Neural progenitor cell (in vitro differentiated cells): ENCODE results near the gene SNX21. TPM values are rescaled to one million over a fixed set of nuclear protein-coding genes. Genes with fewer than 3 reads are reported as not detected.
A peak's percentile ranks its signal among the peaks of the same experiment; 100 is the strongest.

Experiments used
- DNase-seq: peaks from one replicate; pipeline ENCODE4 v3.0.0-alpha.2; 2016; ENCODE audit warnings: low spot score
- H2AFZ ChIP-seq: fragments of 200-600 bp; sonication (generic); replicated peaks from 2 replicates; pipeline ENCODE4 v1.6.1; 2016; ENCODE audit warnings: antibody characterized with exemption
- H3F3A ChIP-seq: fragments of 200-600 bp; sonication (generic); 2 replicates; pipeline ENCODE4 v1.6.1; 2016; ENCODE audit warnings: antibody characterized with exemption, low read depth
- H3K27ac ChIP-seq: fragments of 200-600 bp; sonication (generic); 2 replicates; pipeline ENCODE4 v1.5.1; 2016; ENCODE audit warnings: mild to moderate bottlenecking
- H3K27me3 ChIP-seq: fragments of 200-600 bp; sonication (generic); 2 replicates; pipeline ENCODE4 v1.6.1; 2016; ENCODE audit warnings: mild to moderate bottlenecking, moderate library complexity
- H3K36me3 ChIP-seq: fragments of 200-600 bp; sonication (generic); 2 replicates; pipeline ENCODE4 v1.5.1; 2016
- H3K4me1 ChIP-seq: fragments of 200-600 bp; sonication (generic); 2 replicates; pipeline ENCODE4 v1.6.1; 2016; ENCODE audit warnings: mixed run types
- H3K4me2 ChIP-seq: fragments of 200-600 bp; sonication (generic); 2 replicates; pipeline ENCODE4 v1.6.1; 2016
- H3K4me3 ChIP-seq: fragments of 200-600 bp; sonication (generic); 2 replicates; pipeline ENCODE4 v1.5.1; 2016
- H3K79me2 ChIP-seq: fragments of 200-600 bp; sonication (generic); 2 replicates; pipeline ENCODE4 v1.6.1; 2016; ENCODE audit warnings: low read depth
- H3K9ac ChIP-seq: fragments of 200-600 bp; sonication (generic); 2 replicates; pipeline ENCODE4 v1.6.1; 2016
- H3K9me3 ChIP-seq: fragments of 200-600 bp; sonication (generic); 2 replicates; pipeline ENCODE4 v1.5.1; 2016; ENCODE audit warnings: low read depth
- H4K20me1 ChIP-seq: fragments of 200-600 bp; sonication (generic); 2 replicates; pipeline ENCODE4 v1.6.1; 2016; ENCODE audit warnings: low read depth
- H3K27ac Mint-ChIP-seq: 3 replicates; pipeline ENCODE4 v1.8.0; 2021; ENCODE audit warnings: mixed read lengths
- H3K27me3 Mint-ChIP-seq: 2 replicates; pipeline ENCODE4 v1.8.0; 2022; ENCODE audit warnings: low read depth, mild to moderate bottlenecking, inconsistent platforms, moderate library complexity, mixed read lengths; ENCODE audit not compliant: insufficient read depth
- H3K36me3 Mint-ChIP-seq: 3 replicates; pipeline ENCODE4 v1.8.0; 2021; ENCODE audit warnings: mixed read lengths
- H3K4me1 Mint-ChIP-seq: 3 replicates; pipeline ENCODE4 v1.8.0; 2021; ENCODE audit warnings: mixed read lengths
- H3K4me3 Mint-ChIP-seq: 3 replicates; pipeline ENCODE4 v1.8.0; 2021; ENCODE audit warnings: mild to moderate bottlenecking, moderate library complexity, mixed read lengths
- H3K9me3 Mint-ChIP-seq: 3 replicates; pipeline ENCODE4 v1.8.0; 2020; ENCODE audit warnings: mixed read lengths
- CTCF ChIP-seq: fragments of 200-600 bp; sonication (generic); IDR thresholded peaks from 2 replicates; pipeline ENCODE4 v1.5.1; 2017; ENCODE audit warnings: antibody characterized with exemption, mild to moderate bottlenecking
- EZH2 ChIP-seq: fragments of 200-600 bp; sonication (generic); IDR thresholded peaks from 2 replicates; pipeline ENCODE4 v1.6.1; 2017; ENCODE audit warnings: antibody characterized with exemption, mild to moderate bottlenecking, moderate library complexity
- EZH2phosphoT487 ChIP-seq: fragments of 200-600 bp; sonication (generic); IDR thresholded peaks from 2 replicates; pipeline ENCODE4 v1.6.1; 2017; ENCODE audit warnings: antibody characterized with exemption
- total RNA-seq: library from RNA; depleted of rRNA; stranded (reverse); fragments of >200 nt; gene quantifications from 2 replicates; pipeline ENCODE4 v1.2.3, GENCODE V29; 2015; ENCODE audit warnings: low replicate concordance

The SNX21 gene
- total RNA-seq, 1 donor from 2014 or later: 12.2 TPM

- no peak overlapping the region for H3K4me3 Mint-ChIP-seq
- H3K27ac Mint-ChIP-seq: no peak overlapping the region
- peaks cover 11% of the 10 kb centered on the region for H3K36me3 Mint-ChIP-seq
- H3F3A ChIP-seq: peaks cover 39% of the 10 kb centered on the region
- H3K36me3 ChIP-seq: peaks cover 9% of the 10 kb centered on the region
- no peaks in the 10 kb centered on the region for H3K9me3 Mint-ChIP-seq
- peaks cover 6% of the 10 kb centered on the region for H3K27me3 Mint-ChIP-seq
- DNase-seq: no peak
- no peak for TF ChIP-seq EZH2phosphoT487
- no peak for TF ChIP-seq EZH2
- no peak for TF ChIP-seq CTCF
- H3K4me2 ChIP-seq: no peak overlapping the region
- no peak overlapping the region for H3K27ac ChIP-seq
- no peaks in the 10 kb centered on the region for H3K9me3 ChIP-seq
- peaks cover 6% of the 10 kb centered on the region for H3K4me1 ChIP-seq
- no peak overlapping the region for H3K9ac ChIP-seq
- peaks cover 15% of the 10 kb centered on the region for H3K79me2 ChIP-seq
- no peak overlapping the region for H3K4me3 ChIP-seq
- no peak overlapping the region for H2AFZ ChIP-seq
- peaks cover 14% of the 10 kb centered on the region for H3K4me1 Mint-ChIP-seq
- H4K20me1 ChIP-seq: peaks cover 28% of the 10 kb centered on the region
- peaks cover 26% of the 10 kb centered on the region for H3K27me3 ChIP-seq
These were observed 14.1 kb upstream of the SNX21 start for GRCh38 chr20:45819466-45819865.

DNA sequence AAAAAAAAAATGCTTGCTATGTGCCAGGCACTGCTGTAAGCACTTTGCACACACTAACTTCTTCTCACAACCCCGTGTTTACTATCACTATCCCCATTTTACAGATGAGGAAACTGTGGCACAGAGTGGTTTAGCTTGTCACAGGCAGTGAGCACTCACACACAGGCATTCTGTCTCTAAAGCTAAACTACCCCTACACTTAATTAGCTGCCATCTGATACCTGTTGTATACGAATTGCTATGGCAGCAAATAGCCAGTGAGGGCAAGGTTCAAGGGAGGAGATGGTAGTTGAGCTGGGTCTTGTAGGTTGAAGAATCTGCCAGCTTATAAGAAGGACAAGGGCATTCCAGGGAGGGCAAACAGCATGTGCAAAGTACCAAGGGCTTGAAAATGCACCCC, 11.7 kb upstream of the SNX21 start:
- peaks cover 5% of the 10 kb centered on the region for H4K20me1 ChIP-seq
- no peak overlapping the region for H3K4me3 ChIP-seq
- H3K4me2 ChIP-seq: no peak overlapping the region
- Mint-ChIP-seq H3K27me3 (peaks cover 11% of the 10 kb centered on the region), H3K36me3 (peaks cover under 1% of the 10 kb centered on the region), H3K4me3 (no peak overlapping the region), H3K4me1 (peaks cover 17% of the 10 kb centered on the region), H3K27ac (no peak overlapping the region), H3K9me3 (no peaks in the 10 kb centered on the region)
- no peaks in the 10 kb centered on the region for H3K9me3 ChIP-seq
- TF ChIP-seq CTCF (no peak), EZH2phosphoT487 (no peak), EZH2 (no peak)
- no peak overlapping the region for H3K9ac ChIP-seq
- no peaks in the 10 kb centered on the region for H3K79me2 ChIP-seq
- peaks cover 28% of the 10 kb centered on the region for H3K27me3 ChIP-seq
- no peak overlapping the region for H2AFZ ChIP-seq
- H3K27ac ChIP-seq: no peak overlapping the region
- no peaks in the 10 kb centered on the region for H3K4me1 ChIP-seq
- H3F3A ChIP-seq: peaks cover 17% of the 10 kb centered on the region
- no peaks in the 10 kb centered on the region for H3K36me3 ChIP-seq
- DNase-seq: no peak

DNA sequence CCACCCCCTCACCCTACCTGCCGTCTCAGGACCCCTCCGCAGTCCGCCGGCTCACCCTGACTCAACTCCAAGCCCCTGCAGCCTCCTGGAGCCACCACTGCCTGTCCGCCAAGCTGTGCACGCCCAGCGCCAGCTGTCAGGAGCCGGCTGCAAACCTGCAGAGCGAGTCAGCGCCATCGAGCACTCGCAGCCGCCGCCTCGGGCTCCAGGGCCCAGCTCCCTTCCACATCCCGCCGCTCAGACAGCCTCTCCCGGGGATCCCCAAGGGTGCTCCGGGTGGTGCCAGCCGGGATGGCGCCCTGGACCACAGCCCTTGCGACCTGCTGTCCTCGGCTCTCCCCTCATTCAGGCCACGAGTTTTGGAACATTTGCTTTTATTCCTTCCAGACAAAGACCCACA, 10.7 kb upstream of the SNX21 start:
- Mint-ChIP-seq H3K4me1 (peaks cover 18% of the 10 kb centered on the region), H3K4me3 (no peak overlapping the region), H3K9me3 (no peaks in the 10 kb centered on the region), H3K36me3 (no peaks in the 10 kb centered on the region), H3K27me3 (peaks cover 11% of the 10 kb centered on the region), H3K27ac (peak overlapping the region; percentile 42)
- H3K79me2 ChIP-seq: no peaks in the 10 kb centered on the region
- TF ChIP-seq EZH2phosphoT487: no peak
- no peak for TF ChIP-seq CTCF
- no peak for TF ChIP-seq EZH2
- H3K4me3 ChIP-seq: no peak overlapping the region
- no peak overlapping the region for H3K9ac ChIP-seq
- no peaks in the 10 kb centered on the region for H3K4me1 ChIP-seq
- H3K27ac ChIP-seq: no peak overlapping the region
- H2AFZ ChIP-seq: no peak overlapping the region
- H4K20me1 ChIP-seq: no peaks in the 10 kb centered on the region
- DNase-seq: no peak
- peaks cover 28% of the 10 kb centered on the region for H3K27me3 ChIP-seq
- no peaks in the 10 kb centered on the region for H3K9me3 ChIP-seq
- H3F3A ChIP-seq: peaks cover 8% of the 10 kb centered on the region
- no peak overlapping the region for H3K4me2 ChIP-seq
- H3K36me3 ChIP-seq: no peaks in the 10 kb centered on the region
